SJSA1 (cell line): ENCODE data around the gene CEP128. TPM values are rescaled to one million over a fixed set of nuclear protein-coding genes. Genes with fewer than 3 reads are reported as not detected.
A peak's percentile ranks its signal among the peaks of the same experiment; 100 is the strongest.

Experiments used
- DNase-seq, 2 experiments: peaks; one replicate each; pipeline ENCODE4 v3.0.0-alpha.2; 2015 to 2020; ENCODE audit warnings: low spot score in 2 of 2, low read depth in 1 of 2
- H3K27ac ChIP-seq: fragments of 250-450 bp; sonication (Bioruptor Pico); 2 replicates; pipeline ENCODE4 v1.5.1; 2020; ENCODE audit warnings: mild to moderate bottlenecking, moderate library complexity
- H3K27me3 ChIP-seq: fragments of 250-450 bp; sonication (Bioruptor Pico); replicated peaks from 2 replicates; pipeline ENCODE4 v1.5.1; 2020; ENCODE audit warnings: mild to moderate bottlenecking, moderate library complexity
- H3K36me3 ChIP-seq: fragments of 250-450 bp; sonication (Bioruptor Pico); 2 replicates; pipeline ENCODE4 v1.5.1; 2020; ENCODE audit warnings: mild to moderate bottlenecking
- H3K4me1 ChIP-seq: fragments of 250-450 bp; sonication (Bioruptor Pico); replicated peaks from 2 replicates; pipeline ENCODE4 v1.6.1; 2021; ENCODE audit warnings: mild to moderate bottlenecking
- H3K4me3 ChIP-seq: fragments of 250-450 bp; sonication (Bioruptor Pico); 2 replicates; pipeline ENCODE4 v1.5.1; 2020; ENCODE audit warnings: mild to moderate bottlenecking
- H3K9me3 ChIP-seq: fragments of 250-450 bp; sonication (Bioruptor Pico); replicated peaks from 2 replicates; pipeline ENCODE4 v1.5.1; 2020; ENCODE audit warnings: mild to moderate bottlenecking
- total RNA-seq: library from RNA; depleted of rRNA; stranded (reverse); fragments of >200 nt; shearing (Covaris generic); gene quantifications from 2 replicates; pipeline ENCODE4 v1.2.3, GENCODE V29; 2014

The CEP128 gene
- total RNA-seq, 1 experiment from 2014 or later, result 5.2 TPM

DNA sequence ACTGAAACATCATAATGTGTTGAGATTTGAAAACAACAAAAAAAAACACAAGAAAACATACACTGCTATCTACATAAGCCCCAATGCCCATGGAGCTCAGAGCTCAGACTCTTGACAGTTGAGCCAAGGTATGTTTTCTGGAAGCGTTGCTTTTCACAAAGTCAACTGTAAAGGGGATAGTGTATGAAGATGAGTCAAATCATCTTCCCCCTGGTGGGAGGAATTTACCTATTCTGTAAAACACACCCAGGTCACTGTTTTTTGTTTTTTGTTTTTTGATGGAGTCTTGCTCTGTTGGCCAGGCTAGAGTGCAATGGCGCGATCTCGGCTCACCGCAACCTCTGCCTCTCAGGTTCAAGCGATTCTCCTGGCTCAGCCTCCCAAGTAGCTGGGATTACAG is 368.9 kb downstream of the CEP128 start:
- Histone ChIP-seq H3K36me3 (no peaks in the 10 kb centered on the region), H3K27ac (no peak overlapping the region), H3K4me1 (peaks cover 22% of the 10 kb centered on the region), H3K9me3 (no peaks in the 10 kb centered on the region), H3K4me3 (no peak overlapping the region), H3K27me3 (no peaks in the 10 kb centered on the region)
- no peak for DNase-seq

DNA sequence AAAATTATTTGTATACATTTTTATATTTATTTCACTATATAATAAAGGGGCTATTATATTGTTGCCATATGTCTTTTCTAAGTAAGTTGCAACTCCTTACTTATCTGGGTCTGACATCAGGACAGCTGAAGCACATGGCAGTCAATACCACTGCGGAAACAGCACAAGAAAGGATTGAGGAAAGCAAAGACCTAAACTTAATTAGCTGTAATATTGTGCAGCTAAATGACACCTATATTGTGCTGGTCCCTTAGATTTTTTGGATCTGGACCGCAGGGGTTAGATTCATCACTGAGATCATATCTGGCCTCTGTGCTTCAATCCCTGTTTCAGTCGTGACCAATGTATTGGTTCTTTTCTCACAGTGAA is 370.6 kb downstream of the CEP128 start:
- Histone ChIP-seq H3K9me3 (no peaks in the 10 kb centered on the region), H3K4me1 (peaks cover 26% of the 10 kb centered on the region), H3K36me3 (no peaks in the 10 kb centered on the region), H3K27ac (no peak overlapping the region), H3K4me3 (no peak overlapping the region), H3K27me3 (no peaks in the 10 kb centered on the region)
- DNase-seq, result no peak

DNA sequence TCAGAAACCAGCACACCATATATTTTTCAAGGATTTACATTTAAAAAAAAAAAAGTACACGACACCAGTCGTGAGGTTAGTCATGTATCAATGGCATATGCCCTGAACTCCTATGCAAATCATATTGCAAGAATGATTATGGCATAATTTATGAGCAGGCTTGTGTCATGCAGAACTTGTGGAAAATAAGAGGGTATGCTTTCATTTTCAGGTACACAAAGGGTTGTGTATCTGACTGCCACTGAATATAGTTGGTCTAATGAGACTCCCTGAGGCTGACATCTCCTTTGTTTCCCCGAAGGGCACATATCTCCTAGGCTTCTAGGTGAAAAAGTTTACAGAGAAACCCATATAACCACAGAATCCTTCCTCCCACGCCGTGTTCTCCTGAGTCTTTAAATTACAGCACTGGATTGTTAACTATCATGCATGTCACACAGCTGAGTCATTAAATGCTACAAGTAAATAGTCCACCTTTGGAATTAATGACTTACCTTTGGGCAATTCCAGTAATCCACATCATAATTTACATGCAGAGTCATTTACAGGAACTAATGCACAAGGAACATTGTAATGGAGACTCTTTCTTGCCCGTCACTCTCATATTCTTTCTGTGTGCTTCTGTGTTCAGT is 373.5 kb downstream of the CEP128 start:
- H3K36me3 ChIP-seq, result no peaks in the 10 kb centered on the region

DNA sequence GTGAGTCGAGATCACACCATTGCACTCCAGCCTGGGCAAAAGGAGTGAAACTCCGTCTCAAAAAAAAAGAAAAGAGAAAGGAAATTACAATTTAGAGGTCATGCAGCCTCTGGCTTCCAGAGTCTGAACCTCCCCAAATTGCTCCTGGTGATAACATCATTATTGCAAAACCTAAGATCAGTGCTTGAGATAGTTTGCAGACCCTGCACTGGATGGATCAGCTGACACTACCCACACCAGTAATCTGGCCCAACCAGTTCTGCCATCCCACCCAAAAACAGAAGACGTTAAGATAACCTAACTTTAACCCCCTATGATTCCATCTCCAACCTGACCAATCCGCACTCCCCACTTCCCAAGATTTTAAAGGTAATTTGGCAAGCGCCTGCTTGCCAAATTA is 376.5 kb downstream of the CEP128 start:
- Histone ChIP-seq H3K36me3 (no peaks in the 10 kb centered on the region), H3K4me3 (no peak overlapping the region), H3K4me1 (peaks cover 29% of the 10 kb centered on the region), H3K27ac (no peak overlapping the region), H3K27me3 (no peaks in the 10 kb centered on the region), H3K9me3 (no peaks in the 10 kb centered on the region)
- no peak for DNase-seq

More for the DNA sequence above, 373.5 kb downstream of the CEP128 start:
- H3K27me3 ChIP-seq, result no peaks in the 10 kb centered on the region
- peak; percentile 40 to 53 for DNase-seq
- peaks cover 35% of the 10 kb centered on the region for H3K4me1 ChIP-seq
- peak overlapping the region; percentile 37 for H3K27ac ChIP-seq
- H3K9me3 ChIP-seq, result no peaks in the 10 kb centered on the region
- H3K4me3 ChIP-seq, result no peak overlapping the region

DNA sequence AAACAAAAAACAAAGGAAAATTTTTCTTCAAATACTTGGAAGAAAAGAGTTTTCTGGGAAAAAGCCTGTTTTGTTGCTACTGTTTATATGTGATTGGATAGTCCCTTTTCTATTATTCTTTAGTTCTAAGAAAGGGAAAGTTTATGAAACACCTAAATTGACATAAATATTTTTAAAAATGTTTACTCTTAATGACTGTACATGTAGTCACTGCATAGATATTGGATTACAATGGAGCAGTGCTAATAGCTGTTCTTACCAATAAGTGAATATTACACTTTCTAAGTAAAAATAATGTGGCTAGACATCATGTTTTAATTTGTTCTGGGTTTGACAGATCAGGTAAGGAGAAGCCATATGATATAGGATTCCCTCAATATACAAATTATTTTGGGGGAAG is 377.5 kb downstream of the CEP128 start:
- peak overlapping the region; percentile 3; the same call in 1 of the 2 replicates for H3K27ac ChIP-seq
- peak in 1 of 2 experiments; percentile 22 for DNase-seq
- no peaks in the 10 kb centered on the region for H3K27me3 ChIP-seq
- no peaks in the 10 kb centered on the region for H3K36me3 ChIP-seq
- no peak overlapping the region for H3K4me3 ChIP-seq
- H3K4me1 ChIP-seq, result peaks cover 24% of the 10 kb centered on the region
- no peaks in the 10 kb centered on the region for H3K9me3 ChIP-seq

DNA sequence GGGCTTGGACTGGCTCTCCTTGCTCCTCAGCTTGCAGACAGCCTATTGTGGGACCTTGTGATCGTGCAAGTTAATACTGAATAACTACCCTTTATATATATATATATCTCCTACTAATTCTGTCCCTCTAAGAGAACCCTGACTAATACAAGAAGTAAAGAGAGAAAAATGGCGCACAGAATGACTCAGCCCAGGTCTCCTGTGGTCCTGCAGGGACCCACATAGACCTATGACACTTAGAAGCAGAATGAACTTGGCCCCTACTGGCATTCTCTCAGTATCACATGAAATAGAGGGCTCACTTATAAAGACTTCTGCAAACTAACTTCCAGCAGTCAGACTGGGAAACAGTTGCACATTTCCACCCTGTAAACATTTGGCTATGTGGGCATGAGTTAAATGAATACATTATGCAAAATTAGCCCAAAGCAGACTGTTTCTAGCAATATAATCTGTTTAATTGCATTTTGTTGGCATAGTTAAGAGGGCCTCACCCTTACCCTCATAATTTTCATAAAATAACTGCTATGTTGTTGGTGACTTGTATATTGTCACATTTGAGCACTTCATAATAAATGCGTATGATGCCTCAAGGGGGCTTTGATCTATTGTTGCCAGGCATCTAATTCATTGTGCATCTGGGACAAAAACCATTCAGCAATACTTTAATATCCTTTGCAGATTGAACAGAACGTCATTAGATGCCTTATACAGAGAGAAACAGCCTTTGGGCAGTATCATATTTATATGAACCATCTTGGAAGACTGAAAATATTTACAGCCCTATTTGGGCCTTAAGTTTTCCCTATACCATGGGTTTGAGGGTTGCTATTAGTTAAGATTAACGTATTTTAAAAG is 380.5 kb downstream of the CEP128 start:
- no peak for DNase-seq
- Histone ChIP-seq H3K27me3 (no peaks in the 10 kb centered on the region), H3K36me3 (no peaks in the 10 kb centered on the region), H3K27ac (no peak overlapping the region), H3K4me1 (peaks cover 9% of the 10 kb centered on the region), H3K4me3 (no peak overlapping the region), H3K9me3 (no peaks in the 10 kb centered on the region)

DNA sequence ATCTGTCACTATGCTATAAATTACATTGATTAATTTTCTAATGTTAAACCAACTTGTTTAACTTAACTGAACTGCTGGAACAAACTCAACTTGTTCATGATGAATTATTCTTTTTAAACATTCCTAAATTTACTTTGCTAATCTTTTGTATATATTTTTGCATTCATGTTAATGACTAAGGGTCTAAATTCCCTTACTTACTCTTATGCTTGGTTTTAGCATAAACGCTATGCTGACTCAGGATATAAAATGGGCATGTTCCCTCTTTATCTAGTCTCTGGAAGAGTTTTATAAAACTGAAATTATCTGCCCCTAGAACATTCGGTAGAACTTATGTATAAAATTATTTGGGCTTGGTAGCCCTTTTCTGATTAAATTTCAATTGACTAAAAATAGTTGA is 387.4 kb downstream of the CEP128 start:
- no peak for DNase-seq
- no peaks in the 10 kb centered on the region for H3K27me3 ChIP-seq

DNA sequence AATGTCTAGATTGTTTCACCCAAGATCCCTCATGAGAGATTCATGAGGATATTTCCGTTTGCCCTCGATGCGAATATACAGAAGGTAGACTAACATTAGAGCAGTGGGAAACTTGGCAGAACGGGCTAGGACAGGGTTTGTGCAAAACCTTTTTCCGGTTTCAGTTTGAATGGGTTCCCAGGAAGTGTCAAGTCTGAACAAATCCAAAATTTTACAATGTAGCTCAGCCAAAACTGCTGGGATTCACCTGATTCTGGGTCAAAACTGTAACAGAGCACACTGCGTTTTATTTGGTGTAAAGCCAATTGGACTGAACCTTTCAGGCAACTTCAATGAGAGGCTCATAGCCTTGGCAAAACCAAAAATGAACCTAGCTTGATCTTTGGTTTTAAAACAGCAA is 392.4 kb downstream of the CEP128 start:
- no peaks in the 10 kb centered on the region for H3K36me3 ChIP-seq
- H3K4me1 ChIP-seq, result no peaks in the 10 kb centered on the region
- H3K27me3 ChIP-seq, result no peaks in the 10 kb centered on the region
- no peak for DNase-seq
- H3K27ac ChIP-seq, result no peak overlapping the region
- H3K4me3 ChIP-seq, result no peak overlapping the region
- H3K9me3 ChIP-seq, result no peaks in the 10 kb centered on the region

More for the DNA sequence above, 387.4 kb downstream of the CEP128 start:
- no peaks in the 10 kb centered on the region for H3K36me3 ChIP-seq
- H3K27ac ChIP-seq, result no peak overlapping the region
- no peaks in the 10 kb centered on the region for H3K9me3 ChIP-seq
- no peaks in the 10 kb centered on the region for H3K4me1 ChIP-seq
- no peak overlapping the region for H3K4me3 ChIP-seq

DNA sequence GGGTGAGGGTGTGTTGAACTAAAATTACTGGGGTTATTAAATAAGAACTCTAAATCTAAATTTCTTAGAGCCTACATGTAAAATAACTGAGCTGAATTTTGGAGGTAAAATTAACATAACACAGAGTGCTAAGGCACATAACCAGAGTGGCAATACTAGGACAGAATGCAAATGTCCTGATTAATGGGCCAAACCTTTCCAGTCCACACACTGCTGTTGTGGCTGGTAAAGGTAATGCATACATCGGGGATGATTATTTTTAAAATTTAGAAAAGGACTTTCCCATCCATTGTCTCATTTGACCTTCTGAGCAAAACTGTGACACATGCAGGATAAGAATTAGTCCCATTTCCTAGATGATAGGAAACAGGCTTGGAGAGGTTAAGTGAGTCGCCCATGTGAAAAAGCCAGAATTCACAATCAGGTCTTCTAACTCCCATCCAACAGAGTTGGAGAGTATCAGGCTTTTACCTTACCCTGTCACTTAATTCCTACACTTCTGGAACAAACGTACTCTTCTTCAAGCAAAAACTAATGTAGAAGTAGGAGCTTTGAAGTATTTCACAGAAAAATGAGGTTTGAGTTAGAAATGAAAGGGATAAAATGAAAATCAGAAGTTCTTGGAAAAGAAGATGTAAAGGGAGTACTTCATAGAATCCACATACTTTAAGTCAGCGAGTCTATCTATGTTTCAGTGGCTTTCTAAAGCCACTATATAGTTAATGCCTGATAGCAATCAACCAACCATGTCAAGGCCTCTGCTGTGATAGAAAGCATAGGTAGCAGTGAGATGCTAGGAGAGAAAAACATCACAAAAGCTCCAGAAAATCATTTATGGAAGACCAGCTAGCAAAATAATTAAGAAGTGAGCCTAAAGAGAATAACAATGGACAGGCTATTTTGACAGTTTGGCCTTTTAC is 395.3 kb downstream of the CEP128 start:
- H3K4me3 ChIP-seq, result no peak overlapping the region
- H3K36me3 ChIP-seq, result no peaks in the 10 kb centered on the region
- H3K27ac ChIP-seq, result no peak overlapping the region
- no peaks in the 10 kb centered on the region for H3K4me1 ChIP-seq
- no peak for DNase-seq
- H3K27me3 ChIP-seq, result no peaks in the 10 kb centered on the region
- H3K9me3 ChIP-seq, result no peaks in the 10 kb centered on the region

DNA sequence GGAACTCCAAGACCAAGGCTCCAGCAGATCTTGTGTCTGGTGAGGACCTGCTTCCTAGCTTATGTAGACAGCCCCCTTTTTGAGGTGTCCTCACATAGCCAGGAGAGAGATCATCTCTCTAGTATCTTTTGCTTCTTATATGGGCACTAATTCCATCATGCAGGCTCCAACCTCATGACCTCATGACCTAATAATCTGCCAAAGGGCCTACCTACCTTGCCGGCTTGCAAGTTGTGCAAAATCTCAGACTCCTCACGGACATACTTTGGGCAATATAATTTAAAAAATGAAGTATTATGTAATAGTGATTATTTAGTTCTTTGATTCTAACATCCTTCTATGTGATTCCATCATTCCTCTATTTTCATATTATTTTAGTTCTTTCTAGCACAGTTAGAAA is 397.2 kb downstream of the CEP128 start:
- no peak overlapping the region for H3K27ac ChIP-seq
- no peaks in the 10 kb centered on the region for H3K4me1 ChIP-seq
- no peaks in the 10 kb centered on the region for H3K9me3 ChIP-seq
- H3K4me3 ChIP-seq, result no peak overlapping the region
- H3K27me3 ChIP-seq, result no peaks in the 10 kb centered on the region
- H3K36me3 ChIP-seq, result no peaks in the 10 kb centered on the region
- no peak for DNase-seq

DNA sequence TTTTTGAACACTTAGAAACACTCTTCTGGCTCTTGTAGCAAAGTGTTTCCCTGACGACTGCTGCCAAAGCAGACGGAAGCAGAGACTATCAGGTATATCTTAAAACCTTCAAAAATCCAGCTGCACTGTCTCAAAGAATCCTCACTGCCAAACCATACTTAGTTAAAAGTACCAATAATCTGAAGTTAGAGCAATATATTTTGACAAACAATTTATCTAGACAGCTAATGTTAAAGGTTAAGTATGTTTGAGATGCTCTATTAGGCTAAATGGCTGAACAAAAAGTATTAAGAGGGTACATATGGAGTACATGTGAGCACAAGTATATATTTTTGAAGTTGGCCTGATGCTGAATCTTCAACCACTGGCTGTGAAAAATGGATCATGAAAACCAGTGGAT is 398.3 kb downstream of the CEP128 start:
- H3K27ac ChIP-seq, result no peak overlapping the region
- H3K4me1 ChIP-seq, result no peaks in the 10 kb centered on the region
- H3K36me3 ChIP-seq, result no peaks in the 10 kb centered on the region
- H3K9me3 ChIP-seq, result no peaks in the 10 kb centered on the region
- no peak overlapping the region for H3K4me3 ChIP-seq
- no peak for DNase-seq
- no peaks in the 10 kb centered on the region for H3K27me3 ChIP-seq

DNA sequence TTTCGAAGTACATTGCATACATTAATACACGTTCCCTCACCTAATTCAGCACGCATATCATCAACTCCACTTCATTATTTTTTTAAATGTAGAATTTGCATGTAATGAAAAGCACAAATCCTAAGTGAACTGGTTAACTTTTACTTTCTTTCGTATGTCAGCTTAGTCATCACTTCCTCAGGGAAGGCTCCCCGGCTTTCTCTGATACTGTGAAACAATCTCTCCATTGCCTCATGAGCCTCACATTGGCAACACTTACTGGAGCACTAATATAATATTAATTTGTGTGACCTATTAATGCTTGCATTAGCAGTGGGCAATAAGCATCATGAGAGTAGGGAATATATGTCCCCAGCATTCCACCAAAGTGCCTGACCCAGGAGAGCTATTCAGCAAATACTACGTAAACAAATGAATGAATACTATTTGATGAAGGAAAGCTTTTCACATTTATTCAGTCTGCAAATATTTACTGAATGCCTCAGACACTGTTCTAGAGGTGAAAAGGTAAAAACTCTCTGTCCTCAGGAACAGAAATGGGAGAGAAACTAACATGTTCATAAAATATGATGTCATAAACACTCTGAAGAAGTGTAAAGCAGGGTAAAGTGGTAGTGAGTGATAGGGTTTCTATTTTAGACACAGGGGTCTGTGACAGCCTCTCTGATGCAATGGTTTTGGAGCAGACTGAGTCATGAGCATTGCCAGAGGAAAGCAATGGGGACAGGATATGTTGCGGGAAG is 402.7 kb downstream of the CEP128 start:
- no peaks in the 10 kb centered on the region for H3K27me3 ChIP-seq
- no peak for DNase-seq
- no peak overlapping the region for H3K4me3 ChIP-seq
- H3K4me1 ChIP-seq, result no peaks in the 10 kb centered on the region
- H3K36me3 ChIP-seq, result no peaks in the 10 kb centered on the region
- H3K9me3 ChIP-seq, result no peaks in the 10 kb centered on the region
- H3K27ac ChIP-seq, result no peak overlapping the region

DNA sequence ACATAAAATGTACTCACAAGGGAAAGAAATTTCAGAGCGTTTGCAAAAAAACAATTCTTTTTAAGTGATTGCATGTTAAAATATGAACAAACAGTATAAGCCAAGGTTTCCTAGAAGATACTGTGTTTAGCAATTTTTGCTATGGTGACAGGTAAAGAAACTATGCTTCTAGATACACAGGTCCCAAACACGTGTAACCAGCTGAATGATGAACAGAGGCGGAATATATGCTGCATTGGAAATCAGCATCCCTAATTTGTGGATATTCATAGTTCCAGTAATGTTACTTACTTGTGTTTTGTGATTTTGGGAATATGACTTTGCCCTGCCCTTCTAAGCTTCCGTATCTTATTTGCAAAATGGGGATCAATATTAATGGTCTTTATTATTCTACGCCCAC is 403.9 kb downstream of the CEP128 start:
- Histone ChIP-seq H3K9me3 (no peaks in the 10 kb centered on the region), H3K36me3 (no peaks in the 10 kb centered on the region), H3K4me1 (no peaks in the 10 kb centered on the region), H3K4me3 (no peak overlapping the region), H3K27me3 (no peaks in the 10 kb centered on the region), H3K27ac (no peak overlapping the region)
- DNase-seq, result no peak
